Measurements from ENCODE around the gene CUBN.

DNA sequence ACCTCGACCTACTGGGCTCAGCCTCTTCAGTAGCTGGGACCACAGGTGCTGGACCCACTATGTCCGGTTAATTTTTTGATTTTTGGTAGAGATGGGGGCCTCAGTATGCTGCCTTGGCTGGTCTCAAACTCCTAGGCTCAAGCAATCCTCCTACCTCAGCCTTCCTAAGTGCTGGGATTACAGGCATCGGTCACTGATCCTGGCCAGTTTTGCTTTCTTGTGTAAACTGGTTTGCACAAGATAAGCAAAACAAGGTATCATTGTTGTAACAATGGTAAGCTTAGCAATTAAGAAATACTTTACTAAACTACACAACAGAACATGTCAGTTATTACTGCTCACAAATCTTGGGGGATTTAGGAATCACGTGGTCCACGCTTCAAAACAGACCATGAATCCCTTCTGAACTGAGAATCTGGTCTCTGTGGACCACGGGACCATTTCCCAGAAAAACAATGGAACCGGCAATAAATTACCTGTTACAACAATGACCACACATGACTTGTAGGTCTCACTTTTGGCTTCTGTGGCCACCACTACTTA, 349.2 kb downstream of the CUBN start:
- no peak for TF ChIP-seq EZH2 (IDR thresholded peaks at IDR 0.05; ENCODE audit: insufficient read depth, poor library complexity, severe bottlenecking)
- no peak for TF ChIP-seq EZH2phosphoT487 (IDR thresholded peaks at IDR 0.05; ENCODE audit: insufficient read depth, low read depth)
